GM12873 (cell line): ENCODE data around the gene KCNK15.

Source experiments
- CTCF ChIP-seq: IDR thresholded peaks from 2 replicates; pipeline ENCODE4 v1.5.1; 2012; ENCODE audit warnings: low read depth, mild to moderate bottlenecking, moderate library complexity, low read length, control low read depth; ENCODE audit not compliant: insufficient read depth; ENCODE audit errors: missing control alignments

Gene KCNK15

GRCh38 chr20:44724423-44725091, 21.1 kb upstream of the KCNK15 start:
- TF ChIP-seq CTCF, result no peak

GRCh38 chr20:44725837-44726236, 19.8 kb upstream of the KCNK15 start:
- no peak for TF ChIP-seq CTCF

- TF ChIP-seq CTCF, result no peak
Observed at GRCh38 chr20:44727039-44727438, 18.6 kb upstream of the KCNK15 start.

- no peak for TF ChIP-seq CTCF
Observed at GRCh38 chr20:44727651-44728050, 18.0 kb upstream of the KCNK15 start.

- no peak for TF ChIP-seq CTCF
Observed at GRCh38 chr20:44728801-44729443, 16.7 kb upstream of the KCNK15 start.

GRCh38 chr20:44730441-44730840, 15.2 kb upstream of the KCNK15 start:
- no peak for TF ChIP-seq CTCF

- no peak for TF ChIP-seq CTCF
Observed at GRCh38 chr20:44731657-44732056, 14.0 kb upstream of the KCNK15 start.
